ENCODE data around the gene TPCN1.

TPCN1 gene

DNA sequence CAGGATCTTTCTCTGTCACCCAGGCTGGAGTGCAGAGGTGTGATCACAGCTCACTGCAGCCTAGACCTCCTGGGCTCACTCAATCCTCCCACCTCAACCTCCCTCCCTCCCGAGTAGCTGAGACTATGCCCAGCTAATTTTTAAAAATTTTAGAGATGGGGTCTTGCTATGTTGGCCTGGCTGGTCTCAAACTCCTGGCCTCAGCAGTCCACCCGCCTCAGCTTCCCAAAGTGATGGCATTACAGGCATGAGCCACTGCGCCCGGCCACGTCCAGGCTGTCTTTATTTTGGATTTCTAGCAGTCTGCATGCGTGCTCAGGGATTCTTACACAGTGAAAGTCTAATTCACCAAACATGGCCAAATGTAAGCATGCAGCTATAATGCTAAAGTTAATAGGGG is 95.9 kb downstream of the TPCN1 start:
- no peak for DNase-seq

- DNase-seq = no peak
Measured at GRCh38 chr12:113318046-113318656, 96.9 kb downstream of the TPCN1 start.

GRCh38 chr12:113318900-113319628 is 97.8 kb downstream of the TPCN1 start:
- DNase-seq = no peak

DNA sequence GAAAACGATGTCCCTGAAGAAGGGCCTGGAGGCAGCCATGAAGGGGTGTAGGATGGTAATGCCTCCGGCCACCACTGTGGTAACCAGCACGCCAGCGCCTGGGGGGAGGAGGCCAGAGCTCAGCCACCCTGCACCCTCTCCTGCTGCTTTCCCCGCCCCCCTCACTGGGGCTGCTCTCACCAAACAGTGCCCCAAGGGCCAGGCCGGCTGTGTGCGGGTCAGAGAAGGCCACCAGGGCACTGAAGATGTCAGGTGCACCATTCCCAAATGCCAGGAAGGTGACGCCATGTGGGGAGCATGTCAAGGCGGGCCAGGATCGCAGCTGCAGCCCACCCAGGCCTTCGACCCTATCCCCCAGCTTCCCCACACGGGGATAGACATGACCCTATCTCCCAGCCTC is 99.1 kb downstream of the TPCN1 start:
- no peak for DNase-seq

- DNase-seq = no peak
Measured at GRCh38 chr12:113322343-113322742, 101.1 kb downstream of the TPCN1 start.

- DNase-seq = no peak
Measured at GRCh38 chr12:113325916-113326315, 104.7 kb downstream of the TPCN1 start.

GRCh38 chr12:113326775-113327395 is 105.6 kb downstream of the TPCN1 start:
- no peak for DNase-seq

- no peak for DNase-seq
Measured at GRCh38 chr12:113328368-113328889, 107.2 kb downstream of the TPCN1 start.

DNA sequence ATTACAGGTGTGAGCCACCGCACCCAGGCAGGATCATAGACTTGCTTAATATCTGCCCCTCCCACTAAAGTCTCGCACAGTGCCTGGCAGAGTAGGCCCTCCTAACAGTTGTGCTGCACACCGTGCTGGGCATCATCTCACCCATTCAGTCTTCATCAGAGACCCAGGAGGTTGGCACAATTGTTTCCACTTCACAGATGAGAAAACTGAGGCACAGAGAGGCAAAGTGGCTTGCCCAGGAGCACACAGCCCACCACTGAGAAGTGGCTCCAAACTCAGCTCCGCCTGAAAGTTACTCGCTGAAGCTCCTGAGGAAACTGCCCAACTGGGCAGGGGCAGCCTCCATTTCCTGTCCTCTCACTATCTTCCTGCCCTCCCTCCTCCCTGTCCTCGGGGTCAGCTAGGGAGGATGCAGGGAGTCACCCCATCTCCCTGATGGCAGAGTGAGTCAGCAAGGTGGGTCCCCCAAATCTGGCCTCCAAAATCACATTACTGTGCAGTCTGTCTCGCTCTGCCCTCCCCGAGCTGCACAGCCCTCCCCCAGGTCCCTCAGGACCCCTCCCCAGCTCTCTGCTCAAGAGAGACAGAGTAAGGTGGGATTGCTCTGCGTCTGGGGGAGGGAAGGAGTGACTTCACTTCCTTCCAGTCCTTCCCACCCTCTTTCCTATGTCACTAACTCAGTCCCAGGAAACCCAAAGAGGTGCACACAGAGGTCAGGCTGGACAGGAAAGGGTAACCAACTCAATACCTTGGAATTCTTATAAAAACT is 107.9 kb downstream of the TPCN1 start:
- DNase-seq = no peak

DNA sequence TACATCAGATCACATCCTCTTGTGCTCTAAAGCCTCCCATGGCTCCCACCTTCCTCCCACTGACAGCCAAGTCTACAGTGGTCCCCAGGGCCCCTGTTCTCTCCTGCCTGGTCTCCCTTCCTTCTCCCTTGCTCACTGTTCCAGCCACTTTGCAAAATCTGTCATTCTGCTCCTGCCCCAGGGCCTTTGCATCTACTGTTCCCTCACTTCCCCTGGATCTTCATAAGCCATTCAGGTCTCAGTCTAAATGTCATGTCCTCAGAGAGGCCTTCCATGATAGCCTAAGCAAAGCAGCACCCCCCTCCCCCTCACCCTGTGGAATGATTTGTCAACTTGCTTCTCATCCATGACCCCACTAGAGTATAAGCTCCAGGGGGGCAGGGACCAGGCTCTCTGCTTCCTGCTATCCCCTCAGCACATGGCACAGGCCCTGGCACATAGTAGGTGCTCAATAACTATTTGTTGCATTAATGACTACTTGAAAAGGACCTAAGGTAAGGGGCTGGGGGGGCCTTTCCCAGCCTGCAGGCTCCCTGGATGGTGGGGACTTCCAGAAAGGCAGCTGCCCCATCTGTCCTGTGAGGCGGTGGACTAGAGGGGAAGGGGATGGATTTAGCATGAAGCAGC is 108.6 kb downstream of the TPCN1 start:
- no peak for DNase-seq

DNA sequence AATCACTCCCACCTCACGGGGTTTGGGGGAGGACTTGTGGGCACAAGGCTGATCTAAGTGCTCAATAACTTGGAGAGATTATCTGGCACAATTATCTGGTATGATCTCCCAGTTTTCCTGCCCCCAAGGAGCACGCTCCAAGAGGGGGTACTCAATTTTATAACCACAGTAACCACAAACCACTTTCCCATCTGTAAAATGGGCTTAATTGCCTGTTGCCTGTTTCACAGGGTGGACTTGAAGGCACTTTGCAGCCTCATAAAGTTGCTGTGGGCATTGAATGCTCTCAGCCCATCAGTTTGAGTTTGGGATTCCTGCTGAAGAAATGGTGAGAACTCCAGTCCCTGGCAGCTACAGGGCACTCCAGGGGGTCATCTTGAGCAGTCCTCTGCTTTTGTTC is 109.2 kb downstream of the TPCN1 start:
- DNase-seq = no peak

GRCh38 chr12:113332688-113333417 is 111.6 kb downstream of the TPCN1 start:
- no peak for DNase-seq

DNA sequence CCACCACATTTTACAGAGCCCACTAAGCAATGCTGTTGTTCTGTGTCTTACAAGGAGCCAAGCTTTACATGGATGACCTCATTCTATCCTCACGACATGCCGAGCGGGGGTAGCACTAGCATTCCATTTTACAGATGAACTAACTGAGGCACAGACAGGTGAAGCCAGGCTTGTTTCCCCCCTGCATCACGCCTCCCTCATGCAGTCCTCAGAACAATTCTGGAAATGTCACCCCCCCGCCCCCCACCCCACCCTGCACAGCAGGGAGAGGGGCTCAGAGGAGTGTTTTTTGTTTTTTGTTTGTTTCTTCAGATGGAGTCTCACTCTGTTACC is 112.1 kb downstream of the TPCN1 start:
- no peak for DNase-seq

GRCh38 chr12:113333877-113334785 is 112.9 kb downstream of the TPCN1 start:
- DNase-seq = no peak

DNA sequence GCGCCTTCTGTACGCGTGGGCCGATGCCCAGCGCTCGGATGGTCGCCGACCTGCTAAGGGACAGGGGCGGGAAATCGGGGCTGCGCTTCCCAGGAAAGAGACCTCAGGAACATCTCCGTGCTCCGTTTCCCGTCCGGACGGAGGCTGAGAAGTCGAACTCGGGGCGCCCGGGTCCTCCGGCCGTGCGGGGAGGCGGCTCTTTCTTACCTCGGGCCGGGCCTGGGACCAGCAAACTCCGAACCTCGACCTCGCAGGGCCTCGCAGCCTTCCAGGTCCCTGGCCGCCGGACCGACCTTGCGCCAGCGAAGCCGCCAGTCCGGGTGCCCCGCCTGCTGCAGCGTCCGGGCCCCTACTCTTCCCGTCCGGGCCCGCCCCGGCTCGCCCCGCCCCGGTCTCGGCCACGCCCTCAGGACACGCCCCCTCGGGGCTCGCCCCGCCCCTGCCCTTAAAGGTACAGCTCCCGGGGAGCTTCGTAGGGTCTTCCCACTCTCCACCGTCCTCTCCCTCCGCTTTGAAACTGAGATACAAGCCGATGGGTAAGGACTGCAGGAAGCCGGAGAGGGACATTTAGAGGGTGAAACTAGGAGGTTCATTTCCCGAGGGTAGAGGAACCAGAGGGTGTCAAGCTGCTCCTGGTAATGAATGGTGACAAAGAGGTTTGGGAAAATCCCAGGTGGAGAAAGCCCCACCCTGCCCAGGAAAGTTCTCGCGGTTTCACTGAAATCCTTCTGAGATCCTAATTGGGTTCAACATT is 113.7 kb downstream of the TPCN1 start, which contains the start of gene SLC8B1:
Gene SLC8B1 (minus strand): TSS at position 324 of the 754 bp plus-strand sequence. CDS start 2,231 bp downstream, outside the sequence.
- peak; percentile 64 for DNase-seq

DNA sequence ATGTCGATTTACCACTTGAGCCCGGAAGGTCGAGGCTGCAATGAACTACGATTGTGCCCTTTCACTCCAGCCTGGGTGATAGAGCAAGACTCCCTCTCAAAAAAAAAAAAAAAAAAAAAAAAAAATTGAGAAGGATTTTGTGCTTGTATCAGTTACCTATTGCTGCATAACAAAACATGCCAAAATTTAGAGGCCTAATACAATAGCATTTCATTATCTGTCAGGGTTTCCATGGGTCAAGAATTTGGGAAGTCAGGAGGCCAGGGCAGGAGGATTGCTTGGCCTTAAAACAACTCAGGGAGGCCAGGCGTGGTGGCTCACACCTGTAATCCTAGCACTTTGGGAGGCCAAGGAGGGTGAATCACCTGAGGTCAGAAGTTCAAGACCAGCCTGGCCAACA is 118.3 kb downstream of the TPCN1 start:
- DNase-seq = no peak

DNA sequence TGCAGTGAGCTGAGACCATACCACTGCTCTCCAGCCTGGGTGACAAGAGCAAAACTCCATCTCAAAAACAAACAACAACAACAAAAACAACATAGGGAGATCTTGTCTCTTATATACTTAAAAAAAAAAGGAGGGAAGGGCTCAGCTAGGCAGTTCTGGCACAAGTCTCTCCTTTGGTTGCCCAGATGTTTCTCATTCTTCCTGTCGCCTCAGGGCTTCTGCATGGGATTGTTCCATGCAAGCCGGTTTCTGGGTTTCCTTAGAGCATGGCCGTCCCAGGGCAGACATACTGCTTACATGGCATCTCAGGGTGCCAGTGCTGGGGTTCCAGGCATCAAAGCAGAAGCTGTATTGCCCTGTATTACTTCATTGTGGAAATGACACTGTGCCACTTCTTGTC is 118.8 kb downstream of the TPCN1 start:
- DNase-seq = no peak

DNA sequence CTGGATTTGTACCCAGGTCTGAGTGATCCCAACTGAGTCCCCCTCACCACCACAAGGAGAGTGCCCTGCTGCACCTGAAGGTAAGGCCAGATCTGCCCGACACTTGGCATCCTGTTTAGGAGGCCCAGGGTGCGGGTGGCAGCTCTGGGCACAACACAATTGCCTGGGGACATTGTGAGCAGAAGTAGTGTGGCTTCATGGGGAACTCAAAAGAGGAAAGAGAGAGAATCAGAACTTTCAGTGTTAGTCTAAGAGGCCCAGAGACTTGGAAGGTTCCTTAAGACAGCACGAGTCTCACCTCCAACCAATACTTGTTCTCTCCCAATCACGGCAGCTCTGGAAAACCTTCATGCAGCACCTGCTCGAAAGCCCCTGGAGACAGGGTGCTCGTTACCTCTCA is 120.3 kb downstream of the TPCN1 start:
- DNase-seq = no peak

GRCh38 chr12:113345318-113345717 is 124.1 kb downstream of the TPCN1 start:
- DNase-seq = no peak

GRCh38 chr12:113346353-113346752 is 125.1 kb downstream of the TPCN1 start:
- DNase-seq = no peak
